Stimulated activated CD8-positive, alpha-beta memory T cell treated with anti-CD3 and anti-CD28 coated beads, Interleukin-12 subunit alpha, Interleukin-12 subunit beta, amount 100 ng/mL, for 4 hours (primary cell): ENCODE measurements around the gene EEIG2.
"Not testable (repeated sequence)": the region's sequence is repeated elsewhere in the genome, so short reads cannot be mapped to it uniquely, and the experiment has no call there.

ENCODE experiments used
- DNase-seq: peaks from one replicate; pipeline ENCODE4 v3.0.0-alpha.2; 2020; ENCODE audit warnings: low read depth

EEIG2 gene

DNA sequence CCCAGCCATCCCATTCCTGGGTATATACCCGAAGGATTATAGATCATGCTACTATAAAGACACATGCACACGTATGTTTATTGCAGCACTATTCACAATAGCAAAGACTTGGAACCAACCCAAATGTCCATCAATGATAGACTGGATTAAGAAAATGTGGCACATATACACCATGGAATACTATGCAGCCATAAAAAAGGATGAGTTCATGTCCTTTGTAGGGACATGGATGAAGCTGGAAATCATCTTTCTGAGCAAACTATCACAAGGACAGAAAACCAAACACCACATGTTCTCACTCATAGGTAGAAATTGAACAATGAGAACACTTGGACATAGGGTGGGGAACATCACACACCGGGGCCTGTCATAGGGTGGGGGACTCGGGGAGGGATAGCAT lies 12.4 kb upstream of the EEIG2 start:
- not testable (repeated sequence) for DNase-seq

DNA sequence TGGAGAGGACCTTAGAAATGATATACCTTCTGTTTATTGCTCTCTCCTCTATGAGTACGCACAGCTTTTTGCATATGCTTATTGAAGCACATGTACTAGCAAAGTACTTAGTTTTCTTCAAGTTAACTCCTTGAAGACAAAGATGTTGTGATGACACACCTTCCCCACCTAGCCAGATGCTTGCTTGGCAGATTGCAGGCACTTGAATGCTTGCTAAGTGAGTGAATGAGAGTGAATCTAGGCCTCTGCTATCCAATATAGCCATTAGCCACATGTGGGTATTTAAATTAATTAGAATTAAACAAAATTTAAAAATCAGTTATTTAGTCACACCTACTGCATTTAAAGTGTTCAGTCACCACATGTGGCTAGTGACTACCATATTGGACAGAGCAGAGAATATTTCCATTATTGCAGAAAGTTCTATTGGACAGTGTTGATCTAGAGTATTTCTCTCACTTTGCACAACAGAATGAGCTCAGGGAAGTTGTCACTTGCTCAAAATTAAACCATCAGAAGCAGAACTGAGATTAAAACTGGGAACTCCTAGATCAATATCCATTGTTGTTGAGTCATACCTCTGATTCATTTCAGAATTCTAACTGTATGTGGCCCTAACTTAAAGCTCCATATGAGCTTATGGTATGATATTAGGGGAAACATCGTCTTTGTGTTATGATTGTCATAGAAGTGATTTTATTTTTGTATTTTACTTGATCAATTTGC lies 8.6 kb upstream of the EEIG2 start:
- no peak for DNase-seq

DNA sequence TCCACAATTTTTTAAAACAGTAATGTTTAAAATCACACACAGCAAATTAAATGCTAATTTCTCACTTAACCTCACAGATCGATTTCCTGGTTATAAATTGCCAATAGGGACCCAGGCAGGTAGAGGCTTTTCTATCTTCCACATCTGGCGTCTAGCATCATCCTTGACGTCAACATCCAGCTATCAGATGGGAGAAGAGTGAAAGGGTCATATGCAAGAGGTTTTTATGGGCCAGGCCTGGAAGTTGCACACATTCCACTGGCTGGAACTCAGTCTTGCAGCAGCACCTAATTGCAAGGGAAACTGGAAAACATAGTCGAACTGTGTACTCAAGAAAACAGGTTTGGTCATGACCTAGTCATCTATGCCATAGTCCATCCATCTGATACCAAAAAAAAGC lies 6.0 kb upstream of the EEIG2 start:
- no peak for DNase-seq

DNA sequence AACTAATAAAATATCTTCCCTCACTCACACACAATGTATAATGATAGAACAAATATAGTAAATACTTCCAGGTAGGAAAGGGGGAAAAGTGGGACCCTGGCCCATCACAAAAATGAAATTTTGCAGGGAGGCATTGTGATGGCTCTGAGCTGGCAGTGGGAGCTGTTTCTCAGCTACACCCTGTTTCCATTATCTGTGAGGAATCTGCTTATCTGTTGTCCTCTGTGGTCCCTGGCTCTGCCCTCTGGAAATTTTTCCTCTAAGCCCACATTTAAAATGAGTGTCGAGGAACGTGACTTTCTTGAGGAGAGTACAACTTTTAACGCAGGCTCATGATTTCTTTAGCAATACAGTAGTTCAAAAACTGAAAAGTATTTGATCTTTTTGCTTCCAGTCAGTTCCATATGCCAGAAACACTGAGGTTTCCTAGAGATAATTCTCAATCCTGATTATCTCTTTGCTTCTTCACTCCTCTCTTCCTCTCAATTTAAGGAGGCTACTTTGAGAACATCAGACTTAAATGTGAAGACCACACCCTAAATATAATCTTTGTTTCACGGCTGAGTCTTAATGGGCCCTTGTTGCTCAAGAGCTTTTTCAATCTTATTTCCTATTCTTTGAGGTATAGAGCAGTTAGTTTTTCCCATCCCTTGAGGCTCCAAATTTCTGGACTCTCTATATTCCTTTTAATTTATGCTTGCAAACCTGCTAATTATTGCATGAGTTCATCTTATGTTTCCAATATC lies 5.0 kb upstream of the EEIG2 start:
- DNase-seq = no peak

DNA sequence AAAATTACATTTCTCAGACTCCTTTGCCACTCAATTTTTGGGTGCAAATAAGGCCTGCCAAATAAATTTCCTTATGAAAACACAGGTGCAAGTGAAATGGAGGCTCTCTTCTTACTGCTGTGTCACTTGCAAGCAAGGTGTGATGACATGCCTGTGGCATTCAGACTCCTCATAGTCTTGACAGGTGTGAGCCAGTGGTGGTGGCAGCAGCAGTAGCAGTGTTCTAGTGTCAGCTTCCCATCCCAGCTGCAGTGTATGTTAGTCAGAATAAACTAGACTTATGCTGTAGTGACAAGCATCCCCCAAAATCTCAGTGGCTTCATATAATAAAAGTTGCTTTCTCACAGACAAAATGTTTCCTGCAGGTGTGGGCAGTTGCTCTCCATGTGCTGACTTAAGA lies 3.8 kb upstream of the EEIG2 start:
- no peak for DNase-seq

DNA sequence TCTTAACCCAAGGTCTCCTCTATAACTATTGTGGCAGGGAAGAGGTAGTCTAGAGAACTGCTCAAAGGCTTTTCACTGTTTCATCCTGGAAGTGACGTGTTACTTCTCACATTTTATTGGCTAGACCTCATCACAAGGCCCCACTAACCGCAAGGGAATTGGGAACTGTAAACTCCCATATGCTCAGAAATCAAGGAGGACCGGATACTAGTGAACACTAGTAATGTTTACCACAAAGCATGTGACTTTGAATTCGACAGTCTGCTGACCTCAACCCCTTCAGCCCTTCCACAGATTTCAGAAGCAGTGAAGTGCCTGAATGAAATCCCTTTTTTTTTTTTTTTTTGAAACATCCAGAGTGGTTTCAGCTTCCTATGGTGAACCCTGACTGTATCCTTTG lies 3.4 kb upstream of the EEIG2 start:
- DNase-seq = no peak

DNA sequence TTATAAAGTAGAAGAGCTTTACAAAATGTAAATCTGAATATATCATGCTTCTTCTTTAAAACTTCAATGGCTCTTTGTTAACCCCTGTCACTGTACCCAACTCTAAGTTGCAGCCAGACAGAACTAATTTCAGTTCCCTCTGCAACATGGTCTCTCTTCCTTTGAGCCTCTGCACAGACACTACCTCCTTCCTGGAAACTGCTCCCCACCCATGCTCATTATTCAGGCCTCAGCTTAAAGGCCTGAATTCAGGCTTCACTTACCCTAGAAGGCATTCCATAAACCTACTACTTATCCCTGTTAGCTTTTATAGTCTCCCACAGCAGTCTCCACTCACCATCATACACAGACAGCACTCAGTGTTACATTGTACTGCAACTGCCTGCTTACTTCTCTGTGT lies 2.6 kb upstream of the EEIG2 start:
- DNase-seq = no peak

DNA sequence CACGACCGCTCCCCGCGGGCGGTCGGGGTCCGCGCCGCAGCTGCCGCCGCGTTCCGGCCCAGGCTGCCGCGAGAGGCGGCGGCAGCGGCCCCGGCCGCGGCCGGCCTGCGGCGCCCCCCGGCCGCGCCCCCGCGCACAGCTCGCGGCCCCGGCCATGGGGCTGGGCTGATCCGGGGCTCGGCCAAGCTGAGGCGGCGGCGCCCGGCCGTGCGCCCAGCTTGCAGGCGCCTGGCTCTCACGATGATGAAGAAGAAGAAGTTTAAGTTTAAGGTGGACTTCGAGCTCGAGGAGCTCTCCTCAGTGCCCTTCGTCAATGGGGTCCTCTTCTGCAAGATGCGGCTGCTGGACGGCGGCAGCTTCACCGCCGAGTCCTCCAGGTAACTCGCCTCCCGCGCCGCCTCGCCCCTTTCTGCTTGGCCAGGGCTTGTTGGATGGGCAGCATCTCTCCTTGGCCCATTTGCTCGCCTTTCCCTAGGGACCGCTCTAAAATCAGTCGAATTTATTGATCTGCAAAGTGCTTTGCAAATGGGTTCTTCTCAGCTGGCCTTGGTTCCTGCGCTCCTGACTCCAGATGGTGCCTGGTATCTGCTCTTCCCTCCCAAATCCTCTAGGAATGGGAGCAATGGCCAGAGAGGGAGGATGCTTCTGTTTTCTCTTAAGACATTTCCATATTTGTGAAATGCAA lies 431 bp downstream of the EEIG2 start:
- peak; percentile 22 for DNase-seq

DNA sequence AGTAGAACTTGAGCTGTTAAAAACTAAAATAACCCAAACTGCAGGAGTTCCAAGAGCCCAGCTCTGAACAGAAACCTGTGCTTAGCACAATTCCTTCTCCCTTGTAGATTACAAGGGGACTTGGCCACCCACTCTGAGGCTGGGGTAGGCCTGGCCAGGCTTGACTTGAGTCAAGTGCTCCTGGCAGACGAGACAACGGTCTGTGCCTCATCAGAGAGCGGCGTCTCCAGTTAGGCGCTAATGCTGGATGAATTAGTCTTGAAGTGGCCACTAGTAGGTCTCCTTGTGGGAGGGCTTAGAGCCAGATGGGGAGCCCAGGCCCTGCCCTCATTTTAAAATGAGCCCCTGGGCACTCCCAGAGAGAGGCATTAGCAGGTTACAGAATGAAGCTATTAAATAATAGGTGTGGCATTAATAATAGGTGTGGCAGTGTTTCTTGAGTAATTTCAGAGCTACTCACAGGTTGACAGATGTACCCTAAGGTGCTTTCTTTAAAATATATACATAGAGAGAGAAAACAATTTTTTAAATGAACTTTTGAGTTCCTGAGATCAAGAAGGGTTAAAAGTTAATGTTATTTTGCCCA lies 1.1 kb downstream of the EEIG2 start:
- DNase-seq = peak; percentile 15

DNA sequence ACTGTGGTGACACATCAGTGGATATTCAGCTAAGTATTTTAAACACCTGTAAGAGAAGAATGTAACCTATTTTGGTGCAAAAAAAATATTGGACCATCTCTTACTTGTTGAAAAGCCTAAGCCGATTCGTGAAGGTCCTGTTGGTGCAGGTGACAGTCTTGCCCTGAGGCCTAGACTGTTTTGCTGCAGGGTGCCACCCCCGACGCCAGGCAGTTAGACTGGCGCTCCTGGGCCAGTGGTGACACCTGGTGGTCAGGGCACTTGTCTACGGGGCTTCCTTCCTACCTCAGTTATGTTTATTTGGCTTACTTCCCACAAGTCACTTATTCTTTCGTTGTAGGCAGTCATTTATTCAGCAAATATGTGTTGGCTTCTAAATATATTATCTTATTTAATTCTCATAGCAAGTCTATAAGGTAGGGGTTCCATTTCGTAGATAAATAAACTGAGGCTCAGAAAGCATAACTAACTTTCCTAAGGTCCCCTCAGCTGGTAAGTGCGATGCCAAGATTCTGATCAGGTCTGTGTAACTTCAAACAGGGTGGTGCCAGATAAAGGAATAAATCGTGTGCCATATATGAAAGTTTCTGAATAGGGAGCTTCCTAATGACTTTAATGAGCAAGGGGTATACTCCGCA lies 1.9 kb downstream of the EEIG2 start:
- peak; percentile 68 for DNase-seq

DNA sequence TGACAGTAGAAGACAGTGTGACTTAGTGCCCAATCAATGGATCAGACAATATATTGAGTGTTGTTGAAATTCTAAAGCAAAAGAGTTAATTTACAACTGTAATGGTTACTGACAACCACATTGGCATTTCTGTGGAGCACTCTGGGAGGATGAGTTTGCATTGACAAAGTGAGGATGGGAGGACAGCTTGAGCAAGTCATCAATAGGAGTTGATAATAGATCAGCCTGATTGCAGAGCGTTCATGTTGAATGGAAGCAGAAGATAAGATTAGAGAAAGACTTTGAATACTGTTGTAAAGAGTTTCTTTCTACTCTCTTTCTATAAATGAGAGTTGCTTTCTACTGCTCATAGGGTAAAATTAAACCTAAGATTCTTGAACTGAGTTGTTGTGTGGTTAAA lies 3.9 kb downstream of the EEIG2 start:
- no peak for DNase-seq

DNA sequence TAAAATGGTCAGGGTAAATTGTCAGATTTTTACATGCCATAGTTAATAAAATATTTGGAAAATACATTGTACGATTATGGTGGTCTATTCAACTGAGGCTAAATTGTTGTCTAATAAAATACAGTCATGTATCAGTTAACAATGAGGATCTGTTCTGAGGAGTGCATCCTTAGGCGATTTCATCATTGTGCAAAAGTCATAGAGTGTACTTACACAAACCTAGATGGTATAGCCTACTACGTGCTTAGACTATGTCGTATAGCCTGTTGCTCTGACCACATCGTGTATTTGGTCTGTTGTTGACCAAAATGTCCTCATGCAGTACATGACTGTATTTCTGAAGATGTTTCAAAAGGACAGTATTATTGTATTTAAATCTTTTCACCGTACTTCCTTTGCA lies 5.2 kb downstream of the EEIG2 start:
- no peak for DNase-seq

DNA sequence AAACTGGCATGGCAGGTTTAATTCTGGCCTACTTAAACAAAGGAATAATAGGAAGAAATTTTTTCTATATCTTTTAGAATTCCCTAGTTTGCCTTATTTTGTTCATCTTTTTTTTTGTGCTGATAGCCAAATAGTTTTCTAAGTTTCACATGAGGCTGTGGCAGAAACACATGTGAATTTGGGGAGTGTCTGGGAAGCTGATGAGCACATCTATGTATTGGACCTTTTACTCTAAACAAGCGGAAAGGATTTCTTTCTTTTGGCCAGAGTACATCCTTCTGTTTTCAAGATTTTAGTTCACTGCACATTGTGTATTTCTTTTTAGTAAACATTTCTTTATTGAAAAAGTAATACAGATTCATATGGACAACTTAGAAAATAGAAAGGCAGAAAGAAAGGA lies 5.6 kb downstream of the EEIG2 start:
- no peak for DNase-seq

DNA sequence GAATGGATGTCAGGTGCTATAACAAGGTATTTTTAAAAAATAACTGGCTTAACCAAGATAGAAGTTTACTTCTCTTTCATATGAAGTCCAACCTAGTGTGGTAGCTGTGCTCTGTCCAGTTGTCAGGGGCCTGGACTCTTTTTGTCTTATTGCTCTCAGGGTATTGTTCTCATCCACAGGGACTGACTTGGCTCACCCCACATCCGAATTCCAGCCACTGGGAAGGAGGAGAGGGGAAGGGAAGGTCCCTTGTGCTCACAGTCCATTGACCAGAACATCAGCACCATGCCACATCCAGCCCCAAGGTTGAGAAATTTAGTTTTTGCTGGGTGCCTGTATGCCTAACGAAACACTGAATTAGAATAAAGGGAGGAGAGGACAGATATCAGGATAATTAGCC lies 8.7 kb downstream of the EEIG2 start:
- no peak for DNase-seq

DNA sequence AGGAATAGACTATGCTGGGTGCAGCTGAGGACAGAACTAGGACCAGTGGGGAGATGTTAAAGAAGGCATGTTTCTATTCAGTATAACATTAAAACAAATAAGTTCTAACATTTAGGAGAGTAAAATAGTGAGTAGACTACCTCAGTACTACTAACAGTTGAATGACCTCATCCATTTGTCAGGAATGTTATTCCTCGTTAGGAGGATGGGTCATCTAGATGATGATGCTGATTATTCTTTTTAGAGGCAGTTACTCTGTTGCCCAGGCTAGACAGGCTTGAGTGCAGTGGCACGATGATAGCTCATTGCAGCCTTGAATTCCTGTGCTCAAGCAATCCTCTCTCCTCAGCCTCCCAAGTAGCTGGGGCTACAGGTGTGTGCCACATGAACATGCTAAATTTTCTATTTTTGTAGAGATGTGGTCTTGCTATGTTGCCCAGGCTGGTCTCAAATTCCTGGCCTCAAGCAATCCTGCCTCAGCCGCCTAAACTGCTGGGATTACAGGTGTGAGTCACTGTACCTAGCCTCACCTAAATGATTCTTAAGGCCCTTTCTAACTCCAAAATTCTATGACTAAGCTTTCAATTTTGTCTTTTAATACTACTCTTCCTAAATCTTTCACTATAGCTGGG lies 9.3 kb downstream of the EEIG2 start:
- no peak for DNase-seq

DNA sequence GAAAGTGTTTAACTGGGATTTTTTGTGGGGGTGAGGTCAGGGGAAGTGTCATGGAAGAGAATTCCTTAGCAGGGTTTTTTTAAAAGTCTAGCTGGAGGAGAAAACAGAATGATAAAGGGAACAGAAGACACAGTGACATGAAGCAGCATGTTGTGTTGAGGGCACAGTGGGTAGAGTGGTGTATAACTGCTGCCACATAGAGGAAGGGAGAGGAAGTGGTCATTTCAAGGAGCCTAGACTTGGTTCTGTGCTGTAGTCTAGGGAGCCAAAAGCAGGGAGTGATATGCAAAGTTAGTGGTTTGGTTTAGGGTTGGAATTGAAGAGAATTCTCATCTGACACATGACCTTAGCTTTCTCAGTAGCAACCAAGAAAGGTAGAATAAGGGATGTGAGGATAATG lies 10.2 kb downstream of the EEIG2 start:
- DNase-seq = no peak

DNA sequence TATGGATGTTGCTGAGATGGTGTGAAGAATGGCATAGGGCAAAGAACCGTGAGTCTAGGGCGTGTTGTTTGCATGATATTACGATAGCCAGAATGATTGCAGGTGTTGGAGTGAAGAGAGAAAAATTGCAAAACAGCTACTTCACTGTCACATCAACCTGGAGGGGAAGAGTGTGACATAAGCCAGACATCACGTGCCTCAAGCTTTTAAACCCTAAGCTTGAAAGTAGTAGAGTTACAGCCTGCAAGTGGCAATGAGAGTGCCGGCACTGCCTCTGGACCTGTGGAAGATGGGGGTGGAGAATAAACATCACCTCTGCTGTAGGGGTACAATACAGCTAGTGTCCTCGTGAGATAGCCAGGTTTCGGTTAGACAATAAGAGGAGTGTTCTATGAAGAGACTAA lies 11.1 kb downstream of the EEIG2 start:
- DNase-seq = no peak

DNA sequence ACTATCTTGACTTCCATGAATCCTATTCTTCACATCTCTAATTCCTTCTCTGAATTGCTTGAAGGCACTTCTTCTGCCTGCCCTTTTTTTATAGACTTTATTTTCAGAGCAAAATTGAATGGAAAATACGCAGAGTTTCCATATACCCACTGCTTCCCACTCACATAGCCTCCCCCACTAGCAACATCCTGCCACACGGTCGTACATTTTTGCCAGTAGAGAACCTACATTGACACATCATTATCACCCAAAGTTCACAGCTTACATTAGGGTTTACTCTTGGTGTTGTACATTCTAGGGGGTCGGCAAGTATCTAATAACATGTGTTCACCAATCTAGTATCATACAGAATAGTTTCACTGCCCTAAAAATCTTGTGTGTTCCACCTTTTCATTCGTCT lies 12.3 kb downstream of the EEIG2 start:
- DNase-seq = no peak

DNA sequence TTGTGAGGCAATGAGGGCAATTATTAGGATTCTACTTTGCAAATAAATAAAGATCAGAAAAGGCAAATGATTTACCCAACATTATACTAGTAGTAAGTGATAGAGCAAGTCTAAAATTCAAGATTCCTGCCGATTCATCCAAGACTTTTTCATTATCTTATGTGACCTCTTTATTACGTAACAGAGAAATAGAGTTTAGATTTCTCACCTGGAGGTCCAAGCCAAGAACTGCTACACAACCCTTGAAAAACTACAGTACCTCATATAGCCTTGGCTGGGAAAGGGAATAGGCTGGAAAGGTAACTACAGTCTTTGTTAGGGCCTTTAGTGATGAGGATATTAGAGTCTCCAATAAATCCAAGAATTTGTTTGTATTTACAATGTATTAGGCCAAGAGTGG lies 13.3 kb downstream of the EEIG2 start:
- DNase-seq = no peak

DNA sequence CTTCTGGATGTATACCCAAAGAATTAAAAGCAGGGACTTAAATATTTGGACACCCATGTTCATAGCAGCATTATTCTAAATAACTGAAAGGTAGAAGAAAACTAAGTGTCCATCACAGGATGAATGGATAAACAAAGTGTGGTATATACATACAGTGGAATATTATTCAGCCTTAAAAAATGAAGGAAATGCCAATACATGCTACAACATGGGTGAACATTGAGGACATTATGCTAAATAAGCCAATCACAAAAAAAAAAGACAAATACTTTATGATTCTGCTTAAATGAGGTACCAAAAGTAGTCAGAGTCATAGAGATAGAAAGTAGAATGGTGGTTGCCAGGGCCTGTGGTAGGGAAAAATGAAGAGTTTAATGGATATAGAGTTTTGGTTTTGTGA lies 14.1 kb downstream of the EEIG2 start:
- no peak for DNase-seq

DNA sequence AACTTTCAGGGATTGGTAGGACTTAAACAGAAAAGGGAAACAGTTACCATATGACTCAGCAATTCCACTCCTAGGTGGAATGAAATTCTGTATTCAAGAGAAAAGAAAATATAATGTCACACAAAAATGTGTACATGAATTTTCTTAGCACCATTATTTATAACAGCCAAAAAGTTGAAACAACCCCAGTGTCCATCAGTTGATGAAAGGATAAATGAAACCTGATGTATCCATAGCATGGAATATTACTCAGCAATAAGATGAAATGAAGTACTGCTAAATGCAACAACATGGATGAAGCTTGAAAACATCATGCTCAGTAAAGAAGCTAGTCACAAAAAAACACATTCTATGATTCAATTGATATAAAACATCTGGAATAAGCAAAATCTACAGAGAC lies 15.5 kb downstream of the EEIG2 start:
- DNase-seq = no peak
